Loucy (cell line): Measurements from ENCODE around the gene AGTR1.

ENCODE experiments used
- H2AFZ ChIP-seq: fragments of 200-600 bp; sonication (generic); 2 replicates; pipeline ENCODE4 v1.6.0; 2016; ENCODE audit warnings: antibody characterized with exemption, mild to moderate bottlenecking, low read length, moderate library complexity
- H3F3A ChIP-seq: fragments of 200-600 bp; 2 replicates; pipeline ENCODE4 v1.6.0; 2016; ENCODE audit warnings: antibody characterized with exemption, low read depth, mild to moderate bottlenecking
- H3K27me3 ChIP-seq: fragments of 200-600 bp; sonication (generic); 2 replicates; pipeline ENCODE4 v1.6.1; 2014; ENCODE audit warnings: low read length, mild to moderate bottlenecking; ENCODE audit not compliant: insufficient read depth, poor library complexity, severe bottlenecking
- H3K36me3 ChIP-seq: fragments of 200-600 bp; sonication (generic); 2 replicates; pipeline ENCODE4 v1.6.1; 2016; ENCODE audit warnings: low read length; ENCODE audit not compliant: insufficient read depth
- H3K4me1 ChIP-seq: fragments of 200-600 bp; sonication (generic); 2 replicates; pipeline ENCODE4 v1.5.1; 2014; ENCODE audit warnings: low read length, mild to moderate bottlenecking; ENCODE audit not compliant: insufficient read depth, poor library complexity, severe bottlenecking
- H3K4me2 ChIP-seq: fragments of 200-600 bp; sonication (generic); 2 replicates; pipeline ENCODE4 v1.6.0; 2014; ENCODE audit warnings: antibody characterized with exemption, low read length, low read depth, mild to moderate bottlenecking; ENCODE audit not compliant: poor library complexity, severe bottlenecking
- H3K4me3 ChIP-seq: fragments of 200-600 bp; sonication (generic); 2 replicates; pipeline ENCODE4 v1.5.1; 2014; ENCODE audit warnings: low read length, mild to moderate bottlenecking, mixed read lengths; ENCODE audit not compliant: poor library complexity, severe bottlenecking
- H3K79me2 ChIP-seq: fragments of 200-600 bp; sonication (generic); 2 replicates; pipeline ENCODE4 v1.6.1; 2014; ENCODE audit warnings: low read length; ENCODE audit not compliant: insufficient read depth
- H3K9ac ChIP-seq: fragments of 200-600 bp; sonication (generic); 2 replicates; pipeline ENCODE4 v1.6.0; 2014; ENCODE audit warnings: mild to moderate bottlenecking, low read depth, low read length, moderate library complexity; ENCODE audit not compliant: poor library complexity, severe bottlenecking
- H3K9me2 ChIP-seq: fragments of 200-600 bp; sonication (generic); replicated peaks from 2 replicates; pipeline ENCODE4 v1.6.1; 2016; ENCODE audit warnings: low read depth, low read length, mixed read lengths
- H3K9me3 ChIP-seq: fragments of 200-600 bp; sonication (generic); 2 replicates; pipeline ENCODE4 v1.6.1; 2014; ENCODE audit warnings: mild to moderate bottlenecking, antibody characterized with exemption, low read length, low read depth; ENCODE audit not compliant: insufficient read depth
- H4K20me1 ChIP-seq: fragments of 200-600 bp; sonication (generic); 2 replicates; pipeline ENCODE4 v1.6.0; 2014; ENCODE audit warnings: antibody characterized with exemption, low read length, mild to moderate bottlenecking; ENCODE audit not compliant: insufficient read depth, poor library complexity, severe bottlenecking
- EZH2phosphoT487 ChIP-seq: fragments of 200-600 bp; IDR thresholded peaks from 2 replicates; pipeline ENCODE4 v1.6.1; 2018; ENCODE audit warnings: antibody characterized with exemption, mild to moderate bottlenecking, moderate library complexity, borderline replicate concordance
- TF ChIP-seq, protein P1 (sequence below): fragments of 200-600 bp; sonication (generic); conservative IDR thresholded peaks from 2 replicates; pipeline ENCODE4 v1.5.1; 2014; ENCODE audit warnings: mild to moderate bottlenecking, antibody characterized with exemption, low read length

AGTR1 gene

DNA sequence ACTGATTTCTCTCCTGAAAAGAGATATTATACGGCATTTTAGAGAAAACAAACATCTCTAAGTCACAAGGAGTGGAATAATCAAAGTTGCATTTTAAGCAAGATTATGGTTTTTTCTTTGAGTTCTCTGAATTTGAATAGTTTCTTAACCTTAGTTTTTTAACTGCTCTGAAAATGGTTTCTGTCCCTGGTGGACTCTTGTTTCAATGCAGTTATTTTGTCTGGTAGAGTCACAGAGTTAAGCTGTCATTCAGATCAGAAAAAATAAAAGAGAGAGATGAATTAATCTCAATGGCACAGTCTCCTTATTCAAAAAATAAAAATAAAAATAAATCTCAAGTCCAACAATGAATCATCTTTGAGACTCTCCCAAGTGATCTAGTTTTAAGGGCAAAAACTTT lies 19.0 kb downstream of the AGTR1 start:
- H2AFZ ChIP-seq = peak overlapping the region; percentile 8; the same call in 1 of the 2 replicates
- no peaks in the 10 kb centered on the region for H3K9me2 ChIP-seq
- H3K27me3 ChIP-seq = no peaks in the 10 kb centered on the region
- H3K4me3 ChIP-seq = no peak overlapping the region
- TF ChIP-seq, protein P1, sequence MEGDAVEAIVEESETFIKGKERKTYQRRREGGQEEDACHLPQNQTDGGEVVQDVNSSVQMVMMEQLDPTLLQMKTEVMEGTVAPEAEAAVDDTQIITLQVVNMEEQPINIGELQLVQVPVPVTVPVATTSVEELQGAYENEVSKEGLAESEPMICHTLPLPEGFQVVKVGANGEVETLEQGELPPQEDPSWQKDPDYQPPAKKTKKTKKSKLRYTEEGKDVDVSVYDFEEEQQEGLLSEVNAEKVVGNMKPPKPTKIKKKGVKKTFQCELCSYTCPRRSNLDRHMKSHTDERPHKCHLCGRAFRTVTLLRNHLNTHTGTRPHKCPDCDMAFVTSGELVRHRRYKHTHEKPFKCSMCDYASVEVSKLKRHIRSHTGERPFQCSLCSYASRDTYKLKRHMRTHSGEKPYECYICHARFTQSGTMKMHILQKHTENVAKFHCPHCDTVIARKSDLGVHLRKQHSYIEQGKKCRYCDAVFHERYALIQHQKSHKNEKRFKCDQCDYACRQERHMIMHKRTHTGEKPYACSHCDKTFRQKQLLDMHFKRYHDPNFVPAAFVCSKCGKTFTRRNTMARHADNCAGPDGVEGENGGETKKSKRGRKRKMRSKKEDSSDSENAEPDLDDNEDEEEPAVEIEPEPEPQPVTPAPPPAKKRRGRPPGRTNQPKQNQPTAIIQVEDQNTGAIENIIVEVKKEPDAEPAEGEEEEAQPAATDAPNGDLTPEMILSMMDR = peak; percentile 44
- no peak for TF ChIP-seq EZH2phosphoT487
- no peaks in the 10 kb centered on the region for H3F3A ChIP-seq
- H3K36me3 ChIP-seq = no peaks in the 10 kb centered on the region
- no peaks in the 10 kb centered on the region for H3K79me2 ChIP-seq
- no peaks in the 10 kb centered on the region for H3K9me3 ChIP-seq
- no peak overlapping the region for H3K9ac ChIP-seq
- H4K20me1 ChIP-seq = no peaks in the 10 kb centered on the region
- peaks cover 17% of the 10 kb centered on the region for H3K4me1 ChIP-seq
- no peak overlapping the region for H3K4me2 ChIP-seq

DNA sequence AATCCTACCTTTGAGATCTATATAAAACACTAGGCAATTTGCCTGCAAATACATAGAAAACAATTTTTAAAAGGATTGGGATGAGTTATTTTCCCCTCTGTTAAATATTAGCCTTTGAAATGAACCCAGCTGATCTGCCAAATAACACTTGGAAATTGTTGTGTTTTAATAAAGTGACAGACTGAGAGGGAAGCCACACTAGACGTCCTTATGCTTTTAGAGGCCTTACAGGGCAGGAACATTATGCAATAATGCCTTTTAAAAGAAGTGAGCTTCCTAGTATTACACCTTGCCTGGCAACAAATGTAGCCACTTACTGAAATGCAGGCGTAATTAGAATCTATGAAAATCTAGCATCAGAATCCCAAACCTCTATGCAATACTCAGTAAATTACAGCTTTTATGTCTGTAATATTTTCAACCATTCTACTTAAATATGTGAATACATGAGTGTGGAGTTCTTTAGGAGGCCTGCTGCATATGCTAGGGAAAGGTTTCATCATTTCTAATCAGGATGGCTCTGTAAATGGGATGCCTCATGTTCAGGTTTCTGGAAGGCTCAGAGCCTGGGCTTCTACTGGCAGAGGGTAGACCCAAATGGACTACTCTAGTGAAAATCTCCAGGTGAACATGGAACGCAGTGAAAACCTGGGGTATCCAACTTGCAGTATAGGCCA lies 20.3 kb downstream of the AGTR1 start:
- Histone ChIP-seq H3K36me3 (no peaks in the 10 kb centered on the region), H3K27me3 (no peaks in the 10 kb centered on the region), H3K9ac (no peak overlapping the region), H3K9me3 (no peaks in the 10 kb centered on the region), H3K4me2 (no peak overlapping the region), H4K20me1 (no peaks in the 10 kb centered on the region), H2AFZ (0 out of 2 replicates have a peak overlapping the region, but pooled peaks have one; percentile 9), H3K9me2 (no peaks in the 10 kb centered on the region), H3F3A (no peaks in the 10 kb centered on the region), H3K4me3 (no peak overlapping the region), H3K79me2 (no peaks in the 10 kb centered on the region), H3K4me1 (peaks cover 17% of the 10 kb centered on the region)
- TF ChIP-seq EZH2phosphoT487 = no peak

DNA sequence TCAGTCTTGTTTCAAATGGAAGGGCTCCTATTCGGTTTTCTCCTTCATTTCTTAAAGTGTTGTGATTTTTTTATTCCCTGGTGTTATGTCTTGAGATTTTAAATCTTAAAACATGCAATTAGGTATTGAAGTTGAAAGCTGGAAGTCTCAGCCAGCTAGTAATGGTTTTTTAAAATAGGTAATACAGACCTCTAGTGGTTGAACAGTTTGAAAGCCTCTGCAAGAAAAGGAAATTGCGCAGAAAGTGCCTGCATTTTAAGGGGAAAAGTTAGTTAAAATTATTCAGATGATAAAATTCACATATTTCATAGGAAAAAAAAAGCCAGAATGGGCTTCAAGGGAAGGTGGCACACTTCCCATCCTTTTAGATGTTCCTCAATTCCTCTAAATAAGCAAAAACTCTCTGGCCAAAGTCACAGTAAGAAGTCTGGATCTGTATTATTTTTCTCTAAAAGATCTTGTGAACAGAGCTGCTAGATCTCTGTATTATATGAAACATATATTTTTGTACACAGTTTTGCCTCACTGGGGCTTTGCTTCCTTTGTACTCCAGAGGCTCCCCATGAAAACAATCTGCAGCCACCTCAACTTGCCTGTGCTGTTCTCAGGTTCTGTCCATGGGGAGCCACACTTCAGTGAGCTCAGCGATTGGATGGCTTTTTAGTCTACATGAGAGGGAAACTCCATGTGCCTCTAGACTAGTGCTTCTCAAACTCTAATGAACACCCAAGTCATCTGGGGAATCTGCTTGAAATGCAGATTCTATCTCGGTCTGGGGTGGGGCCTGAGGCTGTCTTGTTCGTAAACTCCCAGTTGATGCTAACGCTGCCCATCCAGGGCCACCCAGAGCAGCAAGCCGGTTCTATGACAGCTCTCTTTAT lies 21.5 kb downstream of the AGTR1 start:
- TF ChIP-seq, protein P1 = peak; percentile 78
- TF ChIP-seq EZH2phosphoT487 = no peak
- peak overlapping the region; percentile 4; the same call in 1 of the 2 replicates for H2AFZ ChIP-seq

More for the DNA sequence above, 21.5 kb downstream of the AGTR1 start:
- no peaks in the 10 kb centered on the region for H3K9me3 ChIP-seq
- H3K4me3 ChIP-seq = no peak overlapping the region
- no peaks in the 10 kb centered on the region for H4K20me1 ChIP-seq
- no peaks in the 10 kb centered on the region for H3K9me2 ChIP-seq
- no peak overlapping the region for H3K9ac ChIP-seq
- no peaks in the 10 kb centered on the region for H3K36me3 ChIP-seq
- no peak overlapping the region for H3K4me2 ChIP-seq
- no peaks in the 10 kb centered on the region for H3F3A ChIP-seq
- no peaks in the 10 kb centered on the region for H3K27me3 ChIP-seq
- H3K4me1 ChIP-seq = peaks cover 17% of the 10 kb centered on the region
- H3K79me2 ChIP-seq = no peaks in the 10 kb centered on the region
